Neural progenitor cell (in vitro differentiated cells): ENCODE measurements around the gene RUFY1. TPM values are rescaled to one million over a fixed set of nuclear protein-coding genes. Genes with fewer than 3 reads are reported as not detected.

Experiments
- DNase-seq: peaks from one replicate; pipeline ENCODE4 v3.0.0-alpha.2; 2016; ENCODE audit warnings: low spot score
- H2AFZ ChIP-seq: fragments of 200-600 bp; sonication (generic); replicated peaks from 2 replicates; pipeline ENCODE4 v1.6.1; 2016; ENCODE audit warnings: antibody characterized with exemption
- H3F3A ChIP-seq: fragments of 200-600 bp; sonication (generic); 2 replicates; pipeline ENCODE4 v1.6.1; 2016; ENCODE audit warnings: antibody characterized with exemption, low read depth
- H3K27ac ChIP-seq: fragments of 200-600 bp; sonication (generic); 2 replicates; pipeline ENCODE4 v1.5.1; 2016; ENCODE audit warnings: mild to moderate bottlenecking
- H3K27me3 ChIP-seq: fragments of 200-600 bp; sonication (generic); 2 replicates; pipeline ENCODE4 v1.6.1; 2016; ENCODE audit warnings: mild to moderate bottlenecking, moderate library complexity
- H3K36me3 ChIP-seq: fragments of 200-600 bp; sonication (generic); 2 replicates; pipeline ENCODE4 v1.5.1; 2016
- H3K4me1 ChIP-seq: fragments of 200-600 bp; sonication (generic); 2 replicates; pipeline ENCODE4 v1.6.1; 2016; ENCODE audit warnings: mixed run types
- H3K4me2 ChIP-seq: fragments of 200-600 bp; sonication (generic); 2 replicates; pipeline ENCODE4 v1.6.1; 2016
- H3K4me3 ChIP-seq: fragments of 200-600 bp; sonication (generic); 2 replicates; pipeline ENCODE4 v1.5.1; 2016
- H3K79me2 ChIP-seq: fragments of 200-600 bp; sonication (generic); 2 replicates; pipeline ENCODE4 v1.6.1; 2016; ENCODE audit warnings: low read depth
- H3K9ac ChIP-seq: fragments of 200-600 bp; sonication (generic); 2 replicates; pipeline ENCODE4 v1.6.1; 2016
- H3K9me3 ChIP-seq: fragments of 200-600 bp; sonication (generic); 2 replicates; pipeline ENCODE4 v1.5.1; 2016; ENCODE audit warnings: low read depth
- H4K20me1 ChIP-seq: fragments of 200-600 bp; sonication (generic); 2 replicates; pipeline ENCODE4 v1.6.1; 2016; ENCODE audit warnings: low read depth
- H3K27ac Mint-ChIP-seq: 3 replicates; pipeline ENCODE4 v1.8.0; 2021; ENCODE audit warnings: mixed read lengths
- H3K27me3 Mint-ChIP-seq: 2 replicates; pipeline ENCODE4 v1.8.0; 2022; ENCODE audit warnings: low read depth, mild to moderate bottlenecking, inconsistent platforms, moderate library complexity, mixed read lengths; ENCODE audit not compliant: insufficient read depth
- H3K36me3 Mint-ChIP-seq: 3 replicates; pipeline ENCODE4 v1.8.0; 2021; ENCODE audit warnings: mixed read lengths
- H3K4me1 Mint-ChIP-seq: 3 replicates; pipeline ENCODE4 v1.8.0; 2021; ENCODE audit warnings: mixed read lengths
- H3K4me3 Mint-ChIP-seq: 3 replicates; pipeline ENCODE4 v1.8.0; 2021; ENCODE audit warnings: mild to moderate bottlenecking, moderate library complexity, mixed read lengths
- H3K9me3 Mint-ChIP-seq: 3 replicates; pipeline ENCODE4 v1.8.0; 2020; ENCODE audit warnings: mixed read lengths
- CTCF ChIP-seq: fragments of 200-600 bp; sonication (generic); IDR thresholded peaks from 2 replicates; pipeline ENCODE4 v1.5.1; 2017; ENCODE audit warnings: antibody characterized with exemption, mild to moderate bottlenecking
- EZH2 ChIP-seq: fragments of 200-600 bp; sonication (generic); IDR thresholded peaks from 2 replicates; pipeline ENCODE4 v1.6.1; 2017; ENCODE audit warnings: antibody characterized with exemption, mild to moderate bottlenecking, moderate library complexity
- EZH2phosphoT487 ChIP-seq: fragments of 200-600 bp; sonication (generic); IDR thresholded peaks from 2 replicates; pipeline ENCODE4 v1.6.1; 2017; ENCODE audit warnings: antibody characterized with exemption
- total RNA-seq: library from RNA; depleted of rRNA; stranded (reverse); fragments of >200 nt; gene quantifications from 2 replicates; pipeline ENCODE4 v1.2.3, GENCODE V29; 2015; ENCODE audit warnings: low replicate concordance

The RUFY1 gene
- total RNA-seq, 1 donor from 2014 or later: 45.8 TPM

DNA sequence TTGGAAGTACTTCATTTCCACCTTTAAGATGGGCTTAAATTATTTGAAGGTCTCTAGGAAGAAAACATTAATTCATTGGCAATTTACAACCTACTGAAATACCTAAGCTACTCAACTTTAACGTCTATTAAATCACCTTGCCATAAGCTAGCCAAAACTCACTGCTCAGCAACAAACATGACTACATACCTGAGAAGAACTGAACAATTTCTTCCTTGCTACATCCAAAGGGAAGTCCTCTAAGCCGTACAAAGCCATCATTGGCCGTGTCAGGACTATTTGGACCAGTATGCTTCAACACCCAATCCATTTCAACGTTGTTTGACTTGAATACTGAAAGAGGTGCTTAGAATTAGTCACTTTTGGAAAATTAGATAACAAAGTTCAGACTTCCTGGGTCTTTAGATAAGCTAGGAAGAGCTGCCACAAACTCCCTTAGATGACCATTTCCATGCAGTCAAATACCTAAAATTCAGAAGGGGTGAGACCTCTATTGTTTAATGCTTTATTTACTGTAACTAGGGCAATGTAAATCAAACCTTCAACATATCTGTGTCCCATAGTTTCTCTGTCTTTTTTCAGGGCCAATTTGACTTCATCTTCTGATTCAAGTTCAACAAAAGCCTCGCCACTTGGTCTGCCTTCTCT is 70.5 kb downstream of the RUFY1 start:
- Mint-ChIP-seq H3K9me3 (no peaks in the 10 kb centered on the region), H3K27me3 (peaks cover 16% of the 10 kb centered on the region), H3K4me3 (peak overlapping the region; percentile 99), H3K36me3 (peaks cover 60% of the 10 kb centered on the region), H3K27ac (no peak overlapping the region), H3K4me1 (peaks cover 55% of the 10 kb centered on the region)
- Histone ChIP-seq H3K4me3 (peak overlapping the region; percentile 98), H3K9ac (peak overlapping the region; percentile 40), H3K79me2 (peaks cover 77% of the 10 kb centered on the region), H3K27ac (no peak overlapping the region), H2AFZ (no peak overlapping the region), H3K27me3 (no peaks in the 10 kb centered on the region), H3K4me2 (peak overlapping the region; percentile 99), H3K4me1 (peaks cover 42% of the 10 kb centered on the region), H3K36me3 (peaks cover 63% of the 10 kb centered on the region), H3F3A (peaks cover 81% of the 10 kb centered on the region), H4K20me1 (peaks cover 74% of the 10 kb centered on the region), H3K9me3 (no peaks in the 10 kb centered on the region)
- DNase-seq: no peak
- no peak for TF ChIP-seq EZH2
- TF ChIP-seq CTCF: no peak
- no peak for TF ChIP-seq EZH2phosphoT487

GRCh38 chr5:179621551-179622214 is 71.3 kb downstream of the RUFY1 start:
- Histone ChIP-seq H3K9me3 (no peaks in the 10 kb centered on the region), H3K9ac (peak overlapping the region; percentile 83), H3K4me2 (peak overlapping the region; percentile 99), H3K79me2 (peaks cover 69% of the 10 kb centered on the region), H2AFZ (no peak overlapping the region), H4K20me1 (peaks cover 66% of the 10 kb centered on the region), H3K36me3 (peaks cover 55% of the 10 kb centered on the region), H3K27me3 (no peaks in the 10 kb centered on the region), H3F3A (peaks cover 72% of the 10 kb centered on the region), H3K4me3 (peak overlapping the region; percentile 98), H3K27ac (peak overlapping the region; percentile 22), H3K4me1 (peaks cover 42% of the 10 kb centered on the region)
- DNase-seq: no peak
- Mint-ChIP-seq H3K27ac (peak overlapping the region; percentile 86), H3K27me3 (peaks cover 12% of the 10 kb centered on the region), H3K36me3 (peaks cover 53% of the 10 kb centered on the region), H3K9me3 (no peaks in the 10 kb centered on the region), H3K4me3 (peak overlapping the region; percentile 99), H3K4me1 (peaks cover 52% of the 10 kb centered on the region)
- TF ChIP-seq EZH2: no peak
- TF ChIP-seq EZH2phosphoT487: no peak
- no peak for TF ChIP-seq CTCF

DNA sequence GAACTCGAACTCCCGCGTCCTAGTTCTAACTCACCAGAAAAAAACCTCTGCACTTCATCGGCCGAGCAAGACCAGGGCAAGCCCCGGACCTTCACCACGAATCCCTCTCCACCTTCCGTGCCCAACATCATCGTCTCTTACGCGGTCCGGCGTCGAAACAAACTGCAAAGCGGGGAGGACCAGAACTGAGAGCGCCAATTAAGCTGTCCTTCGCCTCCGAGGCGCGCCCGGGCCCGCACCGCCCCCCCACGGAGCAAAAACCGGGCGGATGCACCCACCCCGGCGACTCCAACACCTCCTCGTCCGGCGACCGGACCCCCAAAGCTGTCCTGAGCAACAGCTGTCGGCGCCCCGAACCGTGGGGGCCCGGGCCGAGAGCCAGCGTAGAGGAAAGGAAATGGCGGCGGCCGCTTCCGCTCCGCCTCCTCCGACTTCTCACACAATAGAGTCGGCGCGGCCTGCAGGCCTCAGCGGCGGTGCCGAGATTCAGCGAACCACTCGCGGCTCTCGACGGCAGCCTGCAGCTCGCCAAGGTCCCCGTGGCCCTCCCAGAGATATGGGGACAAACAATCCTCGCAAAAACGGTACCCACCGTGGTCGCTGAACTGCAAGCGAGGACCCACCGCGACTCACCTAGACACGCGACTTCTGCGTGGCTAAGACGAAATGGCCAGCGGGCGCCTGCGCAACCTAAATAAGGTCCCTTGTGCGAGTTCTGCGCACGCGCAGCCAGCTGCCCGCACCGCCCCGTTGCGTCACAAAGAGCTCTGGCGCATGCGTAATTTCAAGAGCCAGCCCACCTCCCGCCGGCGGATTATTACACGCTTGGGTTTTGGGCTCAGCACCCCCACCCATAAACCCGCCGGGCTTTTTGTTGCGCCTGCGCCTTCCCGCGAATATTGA is 72.9 kb downstream of the RUFY1 start, which contains the start of gene HNRNPH1:
Gene HNRNPH1, minus strand, starts transcription at position 669 of the 903 bp plus-strand sequence. Its CDS starts 538 bp downstream, at position 131.
- Mint-ChIP-seq H3K9me3 (no peaks in the 10 kb centered on the region), H3K27me3 (peaks cover 12% of the 10 kb centered on the region), H3K4me1 (peaks cover 44% of the 10 kb centered on the region), H3K36me3 (peaks cover 40% of the 10 kb centered on the region), H3K4me3 (peak within 1 kb of the TSS; percentile 99), H3K27ac (peak within 1 kb of the TSS; percentile 99)
- Histone ChIP-seq H2AFZ (peak within 1 kb of the TSS; percentile 69), H3K79me2 (peaks cover 53% of the 10 kb centered on the region), H4K20me1 (peaks cover 50% of the 10 kb centered on the region), H3K4me2 (peak within 1 kb of the TSS; percentile 99), H3K4me3 (peak within 1 kb of the TSS; percentile 98), H3K27ac (peak within 1 kb of the TSS; percentile 97), H3K27me3 (no peaks in the 10 kb centered on the region), H3F3A (peaks cover 57% of the 10 kb centered on the region), H3K36me3 (peaks cover 40% of the 10 kb centered on the region), H3K9ac (peak within 1 kb of the TSS; percentile 99), H3K9me3 (no peaks in the 10 kb centered on the region), H3K4me1 (peaks cover 42% of the 10 kb centered on the region)
- DNase-seq: peak; percentile 98
- TF ChIP-seq EZH2phosphoT487 (no peak), CTCF (no peak), EZH2 (no peak)
